ENCODE results near the gene FNDC3B.

The FNDC3B gene

GRCh38 chr3:172154768-172155664 is 115.6 kb downstream of the FNDC3B start:
- H3K79me1 ChIP-seq (ENCODE audit: low read depth, low read length), result peaks cover 2% of the 10 kb centered on the region
- no peak overlapping the region for H3K4me2 ChIP-seq (ENCODE audit: insufficient read depth, low read length, poor library complexity, severe bottlenecking)
- no peak overlapping the region for H2BK12ac ChIP-seq (ENCODE audit: low read length)
- no peak overlapping the region for H3K9ac ChIP-seq (ENCODE audit: low read depth, low read length, poor library complexity)
- no peak overlapping the region for H2AFZ ChIP-seq (ENCODE audit: low read length)
- H3K36me3 ChIP-seq (replicated peaks in 1 of 2; ENCODE audit: control insufficient read depth in 2 of 2, insufficient read depth in 2 of 2, low read length in 2 of 2), result no peaks in the 10 kb centered on the region
- no peak overlapping the region for H2BK120ac ChIP-seq (ENCODE audit: low read depth, low read length)
- H3K4ac ChIP-seq (ENCODE audit: low read length), result no peak overlapping the region
- H3K27ac ChIP-seq (replicated peaks; ENCODE audit: low read length), result no peak overlapping the region
- no peak overlapping the region for H3K14ac ChIP-seq (ENCODE audit: low read length)
- no CpG with 5 or more reads among the region's 6 CpGs for WGBS, 2 donors (ENCODE audit: extremely low coverage in 2 of 2, insufficient read length in 2 of 2, insufficient replicate concordance in 1 of 2)
- H2BK5ac ChIP-seq (ENCODE audit: low read length), result no peak overlapping the region
- no peak overlapping the region for H2AK5ac ChIP-seq (ENCODE audit: low read depth, low read length)
- H3K4me1 ChIP-seq (ENCODE audit: control insufficient read depth in 2 of 2, insufficient read depth in 1 of 2, low read depth in 1 of 2, low read length in 2 of 2), result peaks cover 19 to 40% of the 10 kb centered on the region in 2 donors
- no peaks in the 10 kb centered on the region for H3K9me3 ChIP-seq (replicated peaks in 1 of 2; ENCODE audit: control insufficient read depth in 2 of 2, insufficient read depth in 1 of 2, low read depth in 1 of 2, low read length in 2 of 2)
- H3K18ac ChIP-seq (ENCODE audit: low read length), result no peak overlapping the region
- H3K23ac ChIP-seq (ENCODE audit: low read depth, low read length, poor library complexity), result no peak overlapping the region
- no peak overlapping the region for H4K91ac ChIP-seq (ENCODE audit: low read depth, low read length, poor library complexity)
- no peak overlapping the region for H4K8ac ChIP-seq (ENCODE audit: low read depth, low read length)
- no peak for DNase-seq (ENCODE audit: low spot score)
- H3K4me3 ChIP-seq (ENCODE audit: low read length in 2 of 2), result no peak overlapping the region
- no peak overlapping the region for H2BK15ac ChIP-seq (ENCODE audit: low read length)
- no peaks in the 10 kb centered on the region for H3K27me3 ChIP-seq (ENCODE audit: control insufficient read depth in 3 of 3, insufficient read depth in 3 of 3, low read depth in 1 of 3, low read length in 3 of 3)

GRCh38 chr3:172155897-172156585 is 116.7 kb downstream of the FNDC3B start:
- Histone ChIP-seq H2AFZ (ENCODE audit: low read length) (no peak overlapping the region), H4K8ac (ENCODE audit: low read depth, low read length) (no peak overlapping the region), H2BK15ac (ENCODE audit: low read length) (no peak overlapping the region), H3K27me3 (ENCODE audit: control insufficient read depth in 3 of 3, insufficient read depth in 3 of 3, low read depth in 1 of 3, low read length in 3 of 3) (no peaks in the 10 kb centered on the region), H2BK5ac (ENCODE audit: low read length) (no peak overlapping the region), H3K14ac (ENCODE audit: low read length) (no peak overlapping the region), H3K79me1 (ENCODE audit: low read depth, low read length) (peaks cover 2% of the 10 kb centered on the region), H3K4me1 (ENCODE audit: control insufficient read depth in 2 of 2, insufficient read depth in 1 of 2, low read depth in 1 of 2, low read length in 2 of 2) (peaks cover 23 to 42% of the 10 kb centered on the region in 2 donors), H3K4me3 (ENCODE audit: low read length in 2 of 2) (no peak overlapping the region), H3K18ac (ENCODE audit: low read length) (no peak overlapping the region), H3K4me2 (ENCODE audit: insufficient read depth, low read length, poor library complexity, severe bottlenecking) (no peak overlapping the region), H4K91ac (ENCODE audit: low read depth, low read length, poor library complexity) (no peak overlapping the region), H3K23ac (ENCODE audit: low read depth, low read length, poor library complexity) (no peak overlapping the region), H3K9me3 (replicated peaks in 1 of 2; ENCODE audit: control insufficient read depth in 2 of 2, insufficient read depth in 1 of 2, low read depth in 1 of 2, low read length in 2 of 2) (no peaks in the 10 kb centered on the region), H2BK120ac (ENCODE audit: low read depth, low read length) (no peak overlapping the region), H2BK12ac (ENCODE audit: low read length) (no peak overlapping the region), H2AK5ac (ENCODE audit: low read depth, low read length) (no peak overlapping the region), H3K4ac (ENCODE audit: low read length) (no peak overlapping the region), H3K9ac (ENCODE audit: low read depth, low read length, poor library complexity) (no peak overlapping the region), H3K36me3 (replicated peaks in 1 of 2; ENCODE audit: control insufficient read depth in 2 of 2, insufficient read depth in 2 of 2, low read length in 2 of 2) (no peaks in the 10 kb centered on the region), H3K27ac (replicated peaks; ENCODE audit: low read length) (no peak overlapping the region)
- WGBS, 2 donors (ENCODE audit: extremely low coverage in 2 of 2, insufficient read length in 2 of 2, insufficient replicate concordance in 1 of 2), result no CpG with 5 or more reads among the region's 8 CpGs
- no peak for DNase-seq (ENCODE audit: low spot score)

GRCh38 chr3:172156586-172156955 is 117.2 kb downstream of the FNDC3B start:
- Histone ChIP-seq H3K4me3 (ENCODE audit: low read length in 2 of 2) (no peak overlapping the region), H2BK5ac (ENCODE audit: low read length) (no peak overlapping the region), H2BK15ac (ENCODE audit: low read length) (no peak overlapping the region), H3K36me3 (replicated peaks in 1 of 2; ENCODE audit: control insufficient read depth in 2 of 2, insufficient read depth in 2 of 2, low read length in 2 of 2) (peaks cover 0 to 5% of the 10 kb centered on the region in 2 donors), H3K18ac (ENCODE audit: low read length) (no peak overlapping the region), H4K91ac (ENCODE audit: low read depth, low read length, poor library complexity) (no peak overlapping the region), H3K14ac (ENCODE audit: low read length) (no peak overlapping the region), H3K4me1 (ENCODE audit: control insufficient read depth in 2 of 2, insufficient read depth in 1 of 2, low read depth in 1 of 2, low read length in 2 of 2) (peaks cover 23 to 42% of the 10 kb centered on the region in 2 donors), H3K23ac (ENCODE audit: low read depth, low read length, poor library complexity) (no peak overlapping the region), H2BK120ac (ENCODE audit: low read depth, low read length) (no peak overlapping the region), H2AFZ (ENCODE audit: low read length) (no peak overlapping the region), H4K8ac (ENCODE audit: low read depth, low read length) (no peak overlapping the region), H3K79me1 (ENCODE audit: low read depth, low read length) (peaks cover 2% of the 10 kb centered on the region), H3K4me2 (ENCODE audit: insufficient read depth, low read length, poor library complexity, severe bottlenecking) (no peak overlapping the region), H3K27me3 (ENCODE audit: control insufficient read depth in 3 of 3, insufficient read depth in 3 of 3, low read depth in 1 of 3, low read length in 3 of 3) (no peaks in the 10 kb centered on the region), H3K4ac (ENCODE audit: low read length) (no peak overlapping the region), H2AK5ac (ENCODE audit: low read depth, low read length) (no peak overlapping the region), H3K9me3 (replicated peaks in 1 of 2; ENCODE audit: control insufficient read depth in 2 of 2, insufficient read depth in 1 of 2, low read depth in 1 of 2, low read length in 2 of 2) (no peaks in the 10 kb centered on the region), H3K27ac (replicated peaks; ENCODE audit: low read length) (no peak overlapping the region), H3K9ac (ENCODE audit: low read depth, low read length, poor library complexity) (no peak overlapping the region), H2BK12ac (ENCODE audit: low read length) (no peak overlapping the region)
- WGBS, 2 donors (ENCODE audit: extremely low coverage in 2 of 2, insufficient read length in 2 of 2, insufficient replicate concordance in 1 of 2), result no CpG with 5 or more reads among the region's 5 CpGs
- no peak for DNase-seq (ENCODE audit: low spot score)

GRCh38 chr3:172157564-172158258 is 118.3 kb downstream of the FNDC3B start:
- Histone ChIP-seq H2BK5ac (ENCODE audit: low read length) (no peak overlapping the region), H3K14ac (ENCODE audit: low read length) (no peak overlapping the region), H2AFZ (ENCODE audit: low read length) (no peak overlapping the region), H2BK120ac (ENCODE audit: low read depth, low read length) (no peak overlapping the region), H3K23ac (ENCODE audit: low read depth, low read length, poor library complexity) (no peak overlapping the region), H3K4me2 (ENCODE audit: insufficient read depth, low read length, poor library complexity, severe bottlenecking) (no peak overlapping the region), H4K8ac (ENCODE audit: low read depth, low read length) (no peak overlapping the region), H2AK5ac (ENCODE audit: low read depth, low read length) (no peak overlapping the region), H2BK15ac (ENCODE audit: low read length) (no peak overlapping the region), H3K79me1 (ENCODE audit: low read depth, low read length) (no peaks in the 10 kb centered on the region), H3K4ac (ENCODE audit: low read length) (no peak overlapping the region), H3K9ac (ENCODE audit: low read depth, low read length, poor library complexity) (no peak overlapping the region), H3K27me3 (ENCODE audit: control insufficient read depth in 3 of 3, insufficient read depth in 3 of 3, low read depth in 1 of 3, low read length in 3 of 3) (no peaks in the 10 kb centered on the region), H4K91ac (ENCODE audit: low read depth, low read length, poor library complexity) (no peak overlapping the region), H3K4me1 (ENCODE audit: control insufficient read depth in 2 of 2, insufficient read depth in 1 of 2, low read depth in 1 of 2, low read length in 2 of 2) (peaks cover 18 to 32% of the 10 kb centered on the region in 2 donors), H2BK12ac (ENCODE audit: low read length) (no peak overlapping the region), H3K18ac (ENCODE audit: low read length) (no peak overlapping the region), H3K9me3 (replicated peaks in 1 of 2; ENCODE audit: control insufficient read depth in 2 of 2, insufficient read depth in 1 of 2, low read depth in 1 of 2, low read length in 2 of 2) (no peaks in the 10 kb centered on the region), H3K36me3 (replicated peaks in 1 of 2; ENCODE audit: control insufficient read depth in 2 of 2, insufficient read depth in 2 of 2, low read length in 2 of 2) (peaks cover 0 to 6% of the 10 kb centered on the region in 2 donors), H3K4me3 (ENCODE audit: low read length in 2 of 2) (no peak overlapping the region), H3K27ac (replicated peaks; ENCODE audit: low read length) (no peak overlapping the region)
- WGBS, 2 donors (ENCODE audit: extremely low coverage in 2 of 2, insufficient read length in 2 of 2, insufficient replicate concordance in 1 of 2), result no CpG with 5 or more reads among the region's 3 CpGs
- DNase-seq (ENCODE audit: low spot score), result no peak
